K562 (cell line): ENCODE data around the gene SH3BP5L. TPM values are rescaled to one million over a fixed set of nuclear protein-coding genes. Genes with fewer than 3 reads are reported as not detected.

ENCODE experiments used
- ATAC-seq: fragments of 200-7000 bp; cut with Tn5 transposase; 3 replicates; pipeline ENCODE4 v1.9.1; 2020; ENCODE audit warnings: moderate library complexity
- BruUV-seq: library from RNA; stranded (reverse); fragments of 400-500 nt; replicated peaks from 2 replicates; lab custom pipeline; 2021; lab: Mats Ljungman, UMichigan
- CTCF ChIA-PET: fragments of 300-600 bp; formaldehyde crosslinking; extraction: SDS; loops from one replicate; lab custom pipeline; 2021; ENCODE audit warnings: low intra/inter-chr PET ratio; lab: Yijun Ruan, JAX
- POLR2A ChIA-PET: fragments of 300-600, 350-650 bp; sonication (Branson Sonifier 250); formaldehyde crosslinking; extraction: SDS; loops from one replicate; lab custom pipeline; 2021; ENCODE audit warnings: antibody characterized with exemption, inconsistent platforms; lab: Yijun Ruan, JAX
- DNase-seq, 4 experiments: peaks; one replicate each; pipeline versions ENCODE4 v3.0.0 to v3.0.0-alpha.2; 2011 to 2018; ENCODE audit warnings: low spot score in 3 of 4, mixed read lengths in 3 of 4; ENCODE audit errors: extremely low read depth in 1 of 4
- FAIRE-seq: peaks from 2 replicates; lab custom pipeline; 2011; peaks lifted over from hg19 to GRCh38; lab: Jason Lieb, UNC
- H2AFZ ChIP-seq: 2 replicates; pipeline ENCODE4 v1.6.0; 2011; ENCODE audit warnings: low read depth, low read length, control low read depth, inconsistent platforms
- H3K27ac ChIP-seq: fragments of 200-600 bp; 3 replicates; pipeline ENCODE4 v1.8.0; 2011; ENCODE audit warnings: low read depth, mild to moderate bottlenecking, control low read depth, inconsistent platforms, low read length, moderate library complexity, mixed read lengths; ENCODE audit errors: extremely low read depth
- H3K27me3 ChIP-seq, 2 experiments: fragments of 300-600 bp in 1 of 2; 2 replicates in 1 of 2; 3 replicates in 1 of 2; pipeline versions ENCODE4 v1.6.0 to v1.8.0; 2011; ENCODE audit warnings: inconsistent platforms in 2 of 2, low read length in 2 of 2, mild to moderate bottlenecking in 1 of 2, mixed read lengths in 1 of 2, moderate library complexity in 1 of 2; ENCODE audit not compliant: control insufficient read depth in 2 of 2, insufficient read depth in 2 of 2
- H3K36me3 ChIP-seq: fragments of 300-600 bp; 3 replicates; pipeline ENCODE4 v1.8.0; 2011; ENCODE audit warnings: mild to moderate bottlenecking, low read length, inconsistent platforms; ENCODE audit not compliant: control insufficient read depth, insufficient read depth
- H3K4me1 ChIP-seq, 2 experiments: fragments of 200-600 bp in 1 of 2; replicated peaks in 1 of 2; 2 replicates in 1 of 2; 3 replicates in 1 of 2; pipeline versions ENCODE4 v1.5.1 to v1.8.0; 2011; ENCODE audit warnings: inconsistent platforms in 2 of 2, low read length in 2 of 2, mild to moderate bottlenecking in 1 of 2, mixed read lengths in 1 of 2, moderate library complexity in 1 of 2; ENCODE audit not compliant: control insufficient read depth in 2 of 2, insufficient read depth in 2 of 2
- H3K4me2 ChIP-seq: 2 replicates; pipeline ENCODE4 v1.6.1; 2011; ENCODE audit warnings: low read length, control low read depth, inconsistent platforms, mixed read lengths; ENCODE audit not compliant: insufficient read depth
- H3K4me3 ChIP-seq: fragments of 200-600 bp; sonication (generic), shearing (Covaris generic); 2 replicates; pipeline ENCODE4 v1.5.1; 2016; ENCODE audit warnings: control low read depth, inconsistent platforms
- H3K79me2 ChIP-seq: fragments of 200-600 bp; 3 replicates; pipeline ENCODE4 v1.8.0; 2011; ENCODE audit warnings: low read length, inconsistent platforms; ENCODE audit not compliant: control insufficient read depth, insufficient read depth
- H3K9ac ChIP-seq, 2 experiments: 2 replicates each; pipeline versions ENCODE4 v1.6.0 to v1.6.1; 2011; ENCODE audit warnings: low read depth in 2 of 2, low read length in 2 of 2, control low read depth in 1 of 2, inconsistent platforms in 1 of 2, mild to moderate bottlenecking in 1 of 2, mixed read lengths in 1 of 2; ENCODE audit not compliant: insufficient read depth in 1 of 2
- H3K9me1 ChIP-seq: one replicate; pipeline ENCODE4 v1.6.0; 2011; ENCODE audit warnings: inconsistent platforms, mild to moderate bottlenecking, low read length, moderate library complexity; ENCODE audit not compliant: control insufficient read depth, insufficient read depth
- H3K9me3 ChIP-seq: replicated peaks from 2 replicates; pipeline ENCODE4 v1.5.1; 2011; ENCODE audit warnings: low read depth, low read length, inconsistent platforms; ENCODE audit not compliant: control insufficient read depth, insufficient read depth
- H4K20me1 ChIP-seq: replicated peaks from 2 replicates; pipeline ENCODE4 v1.6.1; 2011; ENCODE audit warnings: low read length, inconsistent platforms, mixed read lengths; ENCODE audit not compliant: control insufficient read depth, insufficient read depth
- RBM39 ChIP-seq: fragments of 200-400 bp; formaldehyde crosslinking; optimal IDR thresholded peaks from 2 replicates; pipeline ENCODE3; 2018; ENCODE audit warnings: low read depth, low read length
- ZNF316 ChIP-seq: fragments of 450-650 bp; IDR thresholded peaks from 2 replicates; pipeline ENCODE4 v1.6.1; 2016
- WGBS: fragments of 100-300 bp; shearing (Covaris generic); methylation state at CpG from one replicate; pipeline ENCODE4 v1.1.6; 2016; ENCODE audit warnings: low coverage, mixed read lengths; ENCODE audit not compliant: insufficient coverage; ENCODE audit errors: missing lambda C conversion rate; 5-methylcytosine and 5-hydroxymethylcytosine counted together
- in situ Hi-C: fragments of 300-500 bp; cut with MboI; formaldehyde crosslinking; loops from 4 replicates; pipeline ENCODE4 v1.15.0; 2018; ENCODE audit warnings: inconsistent platforms, mixed read lengths
- intact Hi-C: fragments of 100-400 bp; cut with micrococcal nuclease; formaldehyde crosslinking; loops from 2 replicates; pipeline ENCODE4 v1.14.2; 2022
- polyA plus RNA-seq, 8 experiments: library from polyadenylated mRNA; depleted of rRNA in 4 of 8; stranded (reverse) in 5 of 8; unstranded in 3 of 8; fragments of >200 nt; fragmentation: Nextera tagmentation in 2 of 8; fragmentation: Illumina TruSeq in 1 of 8; extraction: Ambion mirVana in 2 of 8; extraction: Trizol in 1 of 8; gene quantifications; 2 replicates each; pipeline versions ENCODE4 v1.2.1 to v1.2.3, GENCODE V29; 2011 to 2014; ENCODE audit warnings: inconsistent platforms in 1 of 8, missing spikeins in 1 of 8
- total RNA-seq, 7 experiments: library from RNA; depleted of rRNA in 6 of 7; stranded (reverse); fragments of >200 nt in 6 of 7; fragmentation: Illumina TruSeq in 2 of 7; extraction: Trizol in 2 of 7; gene quantifications; 2 replicates each; pipeline versions ENCODE4 v1.2.1 to v1.2.3, GENCODE V29; 2011 to 2021; ENCODE audit warnings: low replicate concordance in 1 of 7
- TF ChIP-seq, protein P1 (sequence below), 2 experiments: IDR thresholded peaks in 1 of 2; conservative IDR thresholded peaks in 1 of 2; 2 replicates each; pipeline ENCODE4 v1.6.1; 2016; ENCODE audit warnings: low read depth in 2 of 2, mild to moderate bottlenecking in 1 of 2, missing compliant biosample characterization in 1 of 2, missing genetic modification characterization in 1 of 2, moderate library complexity in 1 of 2

SH3BP5L gene
- total and polyA plus RNA-seq, 9 of the 15 experiments (the other 6 are each of a cell fraction or from before 2014, with no cell fraction given), result 1.9 to 26.5 (median 15.8) TPM

DNA sequence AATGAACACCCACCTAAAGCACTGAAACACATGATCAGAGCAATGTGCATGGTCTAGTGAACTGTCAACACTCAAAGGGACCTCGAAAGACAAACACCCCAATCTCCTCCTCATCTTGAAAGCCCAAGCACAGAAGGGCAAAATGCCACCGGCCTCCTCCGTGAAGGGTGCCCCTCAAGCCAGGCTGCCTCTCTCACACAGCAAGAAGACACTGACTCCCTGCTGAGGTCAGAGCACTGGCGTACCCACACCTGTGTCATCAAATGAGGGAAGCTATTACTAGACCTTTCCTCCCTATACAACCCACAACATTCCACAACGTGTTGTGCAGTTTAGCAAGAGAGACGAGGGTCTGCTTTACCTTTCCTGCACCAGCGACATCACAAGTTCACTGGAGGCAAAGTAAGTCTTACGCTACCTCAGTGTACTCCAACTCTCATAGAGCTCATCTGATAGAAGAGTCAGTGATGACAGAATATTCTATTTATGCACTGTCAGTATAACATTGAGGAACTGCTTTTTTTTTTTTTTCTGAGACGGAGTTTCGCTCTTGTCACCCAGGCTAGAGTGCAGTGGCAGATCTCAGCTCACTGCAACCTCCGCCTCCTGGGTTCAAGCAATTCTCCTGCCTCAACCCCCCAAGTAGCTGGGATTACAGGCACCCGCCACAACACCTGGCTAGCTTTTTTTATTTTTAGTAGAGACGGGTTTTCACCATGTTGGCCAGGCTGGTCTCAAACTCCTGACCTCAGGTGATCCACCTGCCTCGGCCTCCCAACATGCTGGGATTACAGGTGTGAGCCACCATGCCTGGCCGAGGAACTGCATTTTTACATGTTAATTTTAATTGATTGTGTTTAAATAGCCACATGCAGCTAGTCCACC lies 3.3 kb downstream of the SH3BP5L start:
- Histone ChIP-seq H2AFZ (no peak overlapping the region), H3K4me3 (no peak overlapping the region), H3K4me1 (peaks cover 18 to 25% of the 10 kb centered on the region in 2 experiments; a peak in 4 of 5 replicates), H3K27me3 (no peaks in the 10 kb centered on the region), H4K20me1 (peaks cover 5% of the 10 kb centered on the region; the same call in 1 of the 2 replicates), H3K79me2 (peaks cover 53% of the 10 kb centered on the region), H3K9me1 (no peaks in the 10 kb centered on the region), H3K4me2 (no peak overlapping the region), H3K9ac (no peak overlapping the region), H3K27ac (no peak overlapping the region), H3K9me3 (no peaks in the 10 kb centered on the region), H3K36me3 (peaks cover 60% of the 10 kb centered on the region; the same call in 2 of the 3 replicates)
- FAIRE-seq, result no peak
- ChIA-PET POLR2A (interaction anchor here (0.6 to 3.9 kb wide), 4 partner anchors 9 to 120 kb away, joined by 3 to 14 read pairs (median 4); partner anchors contain the start of gene ZNF672), CTCF (no interaction called here)
- no peak for ATAC-seq
- TF ChIP-seq RBM39 (no peak), ZNF316 (peak; percentile 27; the same call in 1 of the 2 replicates)
- TF ChIP-seq, protein P1, sequence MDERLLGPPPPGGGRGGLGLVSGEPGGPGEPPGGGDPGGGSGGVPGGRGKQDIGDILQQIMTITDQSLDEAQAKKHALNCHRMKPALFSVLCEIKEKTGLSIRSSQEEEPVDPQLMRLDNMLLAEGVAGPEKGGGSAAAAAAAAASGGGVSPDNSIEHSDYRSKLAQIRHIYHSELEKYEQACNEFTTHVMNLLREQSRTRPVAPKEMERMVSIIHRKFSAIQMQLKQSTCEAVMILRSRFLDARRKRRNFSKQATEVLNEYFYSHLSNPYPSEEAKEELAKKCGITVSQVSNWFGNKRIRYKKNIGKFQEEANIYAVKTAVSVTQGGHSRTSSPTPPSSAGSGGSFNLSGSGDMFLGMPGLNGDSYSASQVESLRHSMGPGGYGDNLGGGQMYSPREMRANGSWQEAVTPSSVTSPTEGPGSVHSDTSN (CRISPR knock-in tag; IDR thresholded peaks at IDR 0.05; ENCODE audit: low read depth), result no peak
- TF ChIP-seq, protein P1 (tag; conservative IDR thresholded peaks at IDR 0.05; ENCODE audit: low read depth), result peak; percentile 40; the same call in 1 of the 2 replicates
- DNase-seq, result peak in 1 of 4 experiments; percentile 4
- intact Hi-C loops (no loop called here), in situ Hi-C loops (no loop called here)
- BruUV-seq, result no TSS peak
- 76% methylated on average over 13 of the region's 15 CpGs for WGBS
